Measurements from ENCODE around the gene LEUTX. TPM values are rescaled to one million over a fixed set of nuclear protein-coding genes. Genes with fewer than 3 reads are reported as not detected.

The LEUTX gene
- total and polyA plus RNA-seq, 4 donors, result not detected

GRCh38 chr19:39754544-39754943, 24.1 kb upstream of the LEUTX start:
- Histone ChIP-seq H3K9me3 (ENCODE audit: control insufficient read depth in 4 of 4, low read length in 3 of 4) (no peaks in the 10 kb centered on the region), H3K9ac (ENCODE audit: low read depth in 1 of 2, low read length in 2 of 2) (no peak overlapping the region), H3K27me3 (ENCODE audit: control insufficient read depth in 4 of 4, insufficient read depth in 4 of 4, low read length in 3 of 4) (peaks cover 0 to 2% (median under 1%) of the 10 kb centered on the region in 4 donors), H3K4me1 (ENCODE audit: control insufficient read depth in 4 of 4, insufficient read depth in 4 of 4, low read length in 3 of 4) (no peaks in the 10 kb centered on the region), H3K4me3 (ENCODE audit: low read depth in 1 of 3, low read length in 3 of 3) (no peak overlapping the region), H3K36me3 (ENCODE audit: control insufficient read depth in 4 of 4, insufficient read depth in 3 of 4, low read depth in 1 of 4, low read length in 3 of 4) (no peaks in the 10 kb centered on the region), H3K27ac (ENCODE audit: low read depth in 1 of 2, low read length in 2 of 2) (no peak overlapping the region)
- DNase-seq (ENCODE audit: low spot score), result no peak
- WGBS, result 65% methylated on average over 2 of the region's 2 CpGs
- TF ChIP-seq YY1 (IDR thresholded peaks at IDR 0.05) (no peak), SP1 (IDR thresholded peaks at IDR 0.05) (no peak), NR2F2 (IDR thresholded peaks at IDR 0.05) (no peak), EGR1 (IDR thresholded peaks at IDR 0.05; ENCODE audit: low read depth in 2 of 2) (no peak), MAX (IDR thresholded peaks at IDR 0.05) (no peak), FOXA1 (IDR thresholded peaks at IDR 0.05) (no peak), GABPA (IDR thresholded peaks at IDR 0.05 in 1 of 2, conservative IDR thresholded peaks at IDR 0.05 in 1 of 2) (no peak), HNF4A (conservative IDR thresholded peaks at IDR 0.05) (no peak), ZBTB33 (IDR thresholded peaks at IDR 0.05) (no peak), FOXA2 (IDR thresholded peaks at IDR 0.05) (no peak), REST (IDR thresholded peaks at IDR 0.05) (no peak), JUND (IDR thresholded peaks at IDR 0.05) (no peak), RXRA (IDR thresholded peaks at IDR 0.05) (no peak), TAF1 (conservative IDR thresholded peaks at IDR 0.05) (no peak), CTCF (IDR thresholded peaks at IDR 0.05; ENCODE audit: low read depth, low read length, missing input control) (no peak), HNF4G (IDR thresholded peaks at IDR 0.05) (no peak), ATF3 (IDR thresholded peaks at IDR 0.05) (no peak), RAD21 (IDR thresholded peaks at IDR 0.05) (no peak)

All from liver (tissue), 9 donors.